HepG2 (cell line): Measurements from ENCODE around the gene TOPBP1. TPM values are rescaled to one million over a fixed set of nuclear protein-coding genes. Genes with fewer than 3 reads are reported as not detected.

Experiments
- AKAP8 ChIP-seq: sonication (generic); formaldehyde crosslinking; IDR thresholded peaks from 2 replicates; pipeline ENCODE4 v1.5.1; 2020; ENCODE audit warnings: mild to moderate bottlenecking, missing genetic modification reagents
- BRD4 ChIP-seq: sonication (generic); formaldehyde crosslinking; IDR thresholded peaks from 2 replicates; pipeline ENCODE4 v1.4.0; 2020; ENCODE audit warnings: missing genetic modification reagents
- CBX5 ChIP-seq: sonication (generic); formaldehyde crosslinking; IDR thresholded peaks from 2 replicates; pipeline ENCODE4 v1.4.0; 2020; ENCODE audit warnings: missing genetic modification reagents, borderline replicate concordance
- CEBPG ChIP-seq: IDR thresholded peaks from 2 replicates; pipeline ENCODE4 v1.6.1; 2016
- CHCHD3 ChIP-seq: sonication (generic); formaldehyde crosslinking; IDR thresholded peaks from 2 replicates; pipeline ENCODE4 v1.8.0; 2022; ENCODE audit warnings: mild to moderate bottlenecking, missing genetic modification reagents, moderate library complexity
- FOXK1 ChIP-seq: sonication (generic); formaldehyde crosslinking; IDR thresholded peaks from 2 replicates; pipeline ENCODE4 v1.4.0; 2020; ENCODE audit warnings: low read depth, missing genetic modification reagents, borderline replicate concordance
- HNRNPK ChIP-seq: fragments of 200-400 bp; formaldehyde crosslinking; IDR thresholded peaks from 2 replicates; pipeline ENCODE4 v1.6.1; 2018; ENCODE audit warnings: low read length, low read depth, moderate library complexity, mild to moderate bottlenecking; ENCODE audit not compliant: poor library complexity, severe bottlenecking
- IKZF1 ChIP-seq: fragments of 450-650 bp; IDR thresholded peaks from 2 replicates; pipeline ENCODE4 v1.7.1; 2016
- ISX ChIP-seq: sonication (generic); formaldehyde crosslinking; conservative IDR thresholded peaks from 2 replicates; pipeline ENCODE4 v1.5.0; 2020; ENCODE audit warnings: missing genetic modification reagents
- KDM1A ChIP-seq: IDR thresholded peaks from 2 replicates; pipeline ENCODE4 v1.6.1; 2016; ENCODE audit warnings: missing compliant biosample characterization
- KDM3A ChIP-seq: IDR thresholded peaks from 2 replicates; pipeline ENCODE4 v1.6.1; 2018; ENCODE audit warnings: low read depth, missing compliant biosample characterization
- MLLT10 ChIP-seq: sonication (generic); formaldehyde crosslinking; IDR thresholded peaks from 2 replicates; pipeline ENCODE4 v1.4.0; 2020; ENCODE audit warnings: missing genetic modification reagents
- MLX ChIP-seq: IDR thresholded peaks from 2 replicates; pipeline ENCODE4 v1.6.1; 2016
- NFRKB ChIP-seq: fragments of 450-650 bp; IDR thresholded peaks from 2 replicates; pipeline ENCODE4 v1.6.1; 2017
- SRSF9 ChIP-seq: fragments of 200-400 bp; formaldehyde crosslinking; IDR thresholded peaks from 2 replicates; pipeline ENCODE4 v1.6.1; 2018; ENCODE audit warnings: borderline replicate concordance, mild to moderate bottlenecking, low read depth, low read length; ENCODE audit not compliant: insufficient read depth, poor library complexity, severe bottlenecking
- TCF7L2 ChIP-seq: IDR thresholded peaks from 2 replicates; pipeline ENCODE4 v1.6.1; 2011; ENCODE audit warnings: mild to moderate bottlenecking, low read depth, low read length, moderate library complexity
- ZBED4 ChIP-seq: sonication (generic); formaldehyde crosslinking; IDR thresholded peaks from 2 replicates; pipeline ENCODE4 v1.4.0; 2020; ENCODE audit warnings: missing genetic modification reagents, borderline replicate concordance
- ZBTB14 ChIP-seq: sonication (generic); formaldehyde crosslinking; IDR thresholded peaks from 2 replicates; pipeline ENCODE4 v1.4.0; 2020; ENCODE audit warnings: missing genetic modification reagents
- ZBTB21 ChIP-seq: sonication (generic); formaldehyde crosslinking; IDR thresholded peaks from 2 replicates; pipeline ENCODE4 v1.4.0; 2020; ENCODE audit warnings: missing genetic modification reagents
- ZNF224 ChIP-seq: sonication (generic); formaldehyde crosslinking; IDR thresholded peaks from 2 replicates; pipeline ENCODE4 v1.5.0; 2020; ENCODE audit warnings: mild to moderate bottlenecking, missing genetic modification reagents
- ZNF331 ChIP-seq: sonication (generic); formaldehyde crosslinking; IDR thresholded peaks from 2 replicates; pipeline ENCODE4 v1.4.0; 2020; ENCODE audit warnings: missing genetic modification reagents
- ZNF333 ChIP-seq: sonication (generic); formaldehyde crosslinking; IDR thresholded peaks from 2 replicates; pipeline ENCODE4 v1.4.0; 2020; ENCODE audit warnings: mild to moderate bottlenecking, missing genetic modification reagents, borderline replicate concordance
- ZNF652 ChIP-seq: IDR thresholded peaks from 2 replicates; pipeline ENCODE4 v1.6.1; 2016; ENCODE audit warnings: low read depth, borderline replicate concordance
- ZNF672 ChIP-seq: sonication (generic); formaldehyde crosslinking; IDR thresholded peaks from 2 replicates; pipeline ENCODE4 v1.8.1; 2022; ENCODE audit warnings: missing genetic modification reagents
- polyA plus RNA-seq, 8 experiments: library from polyadenylated mRNA; depleted of rRNA in 3 of 8; stranded (reverse) in 7 of 8; unstranded in 1 of 8; fragments of >200 nt; fragmentation: Illumina TruSeq in 4 of 8; extraction: Trizol in 4 of 8; gene quantifications; 2 replicates each; pipeline versions ENCODE4 v1.2.1 to v1.2.3, GENCODE V29; 2011 to 2016; ENCODE audit warnings: low read depth in 4 of 8, missing spikeins in 1 of 8, mixed read lengths in 1 of 8; ENCODE audit not compliant: insufficient read depth in 1 of 8
- total RNA-seq, 5 experiments: library from RNA; depleted of rRNA; stranded (reverse); fragments of >200 nt; fragmentation: Illumina TruSeq; extraction: Trizol; gene quantifications; 2 replicates each; pipeline ENCODE4 v1.2.3, GENCODE V29; 2016; ENCODE audit warnings: low read depth in 1 of 5
- TF ChIP-seq, protein P1 (sequence below): sonication (generic); formaldehyde crosslinking; IDR thresholded peaks from 2 replicates; pipeline ENCODE4 v1.8.0; 2022; ENCODE audit warnings: missing genetic modification reagents, mild to moderate bottlenecking, inconsistent platforms, borderline replicate concordance

Gene TOPBP1
- total and polyA plus RNA-seq, 2 of the 13 experiments (the other 11 are each of a cell fraction or from before 2014, with no cell fraction given): 24.3 to 42.9 TPM

DNA sequence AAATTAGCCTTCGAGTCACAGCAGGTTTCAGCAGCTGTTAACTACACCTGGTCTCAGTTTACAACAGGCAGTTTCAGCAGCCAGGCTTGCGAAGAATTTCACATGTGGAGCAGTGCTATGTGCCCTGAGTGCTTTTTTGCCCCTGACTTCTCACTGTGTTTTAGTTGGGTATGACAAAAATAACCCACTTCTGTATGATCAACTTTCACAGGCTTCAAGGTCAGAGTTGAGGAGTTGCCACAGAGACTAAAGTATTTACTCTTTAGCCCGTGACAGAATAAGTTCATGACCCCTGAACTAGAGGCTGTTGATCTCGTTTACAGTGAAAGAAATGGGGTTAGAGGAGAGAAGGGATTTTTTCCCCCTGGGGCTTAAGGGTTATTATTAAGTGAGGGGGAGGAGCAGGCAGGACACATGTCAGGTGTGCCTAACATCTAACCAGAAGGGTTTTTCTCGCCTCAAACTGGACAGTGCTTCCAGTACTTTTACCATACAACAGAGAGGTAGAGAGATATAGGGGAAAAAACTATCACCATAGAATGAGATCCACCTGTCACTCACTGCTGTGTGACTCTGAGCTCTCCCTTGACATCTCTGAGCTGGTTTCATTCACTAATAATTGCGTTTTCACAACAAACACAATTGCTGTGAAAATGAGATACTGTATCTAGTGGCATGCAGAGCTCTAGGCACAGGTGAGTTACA, 14.0 kb upstream of the TOPBP1 start (continued):
- TF ChIP-seq MLLT10 (CRISPR knock-in tag): no peak
- TF ChIP-seq CEBPG (CRISPR knock-in tag): peak; percentile 67
- TF ChIP-seq ZNF652 (CRISPR knock-in tag): peak; percentile 39; the same call in 1 of the 2 replicates
- TF ChIP-seq BRD4 (CRISPR knock-in tag): no peak
- TF ChIP-seq, protein P1, sequence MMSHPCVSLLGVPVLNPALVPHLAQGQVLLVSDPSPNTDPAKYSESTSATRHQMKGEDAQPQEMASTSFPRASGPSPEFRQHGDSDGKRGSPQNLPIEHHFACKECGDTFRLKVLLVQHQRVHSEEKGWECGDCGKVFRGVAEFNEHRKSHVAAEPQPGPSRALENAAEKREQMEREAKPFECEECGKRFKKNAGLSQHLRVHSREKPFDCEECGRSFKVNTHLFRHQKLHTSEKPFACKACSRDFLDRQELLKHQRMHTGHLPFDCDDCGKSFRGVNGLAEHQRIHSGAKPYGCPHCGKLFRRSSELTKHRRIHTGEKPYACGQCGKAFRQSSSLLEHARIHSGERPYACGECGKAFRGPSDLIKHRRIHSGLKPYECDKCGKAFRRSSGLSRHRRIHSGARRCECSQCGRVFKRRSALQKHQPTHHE (CRISPR knock-in tag): no peak
- no peak for TF ChIP-seq ZNF331 (CRISPR knock-in tag)
- TF ChIP-seq KDM3A: peak; percentile 29; the same call in 1 of the 2 replicates
- TF ChIP-seq ZNF224 (CRISPR knock-in tag): no peak
- peak; percentile 77 for TF ChIP-seq KDM1A (CRISPR knock-in tag)
- TF ChIP-seq CHCHD3 (CRISPR knock-in tag): no peak
- no peak for TF ChIP-seq TCF7L2
- no peak for TF ChIP-seq NFRKB
- no peak for TF ChIP-seq ZBTB21 (CRISPR knock-in tag)
- TF ChIP-seq IKZF1: no peak
- TF ChIP-seq ZNF333 (CRISPR knock-in tag): no peak
- no peak for TF ChIP-seq ZNF672 (CRISPR knock-in tag)
- 0 out of 2 replicates have a peak, but pooled peaks have one; percentile 48 for TF ChIP-seq AKAP8
- peak; percentile 75 for TF ChIP-seq FOXK1
- no peak for TF ChIP-seq ZBTB14
- TF ChIP-seq MLX: no peak; the same call in 1 of the 2 replicates
- no peak for TF ChIP-seq ZBED4 (CRISPR knock-in tag)
- TF ChIP-seq SRSF9: no peak
- TF ChIP-seq HNRNPK: no peak
- no peak for TF ChIP-seq ISX (CRISPR knock-in tag)
- no peak for TF ChIP-seq CBX5
